SK-N-MC (cell line): ENCODE data around the gene PPARA.

Experiments used
- EZH2 ChIP-seq: fragments of 200-600 bp; sonication (generic); IDR thresholded peaks from one replicate; pipeline ENCODE4 v1.6.1; 2017; ENCODE audit warnings: antibody characterized with exemption
- POLR2AphosphoS5 ChIP-seq: IDR thresholded peaks from 2 replicates; pipeline ENCODE4 v1.6.1; 2012; ENCODE audit warnings: mild to moderate bottlenecking, low read depth, low read length, borderline replicate concordance

GRCh38 chr22:46212195-46212594 is 61.9 kb downstream of the PPARA start:
- TF ChIP-seq POLR2AphosphoS5 = no peak
- no peak for TF ChIP-seq EZH2
